Measurements from ENCODE around the gene ENTREP3. TPM values are rescaled to one million over a fixed set of nuclear protein-coding genes. Genes with fewer than 3 reads are reported as not detected.
A peak's percentile ranks its signal among the peaks of the same experiment; 100 is the strongest.

Gene ENTREP3
- polyA plus RNA-seq, 1 donor (not counting 4 experiments of a cell fraction or from before 2014, with no cell fraction given): 8.8 TPM

DNA sequence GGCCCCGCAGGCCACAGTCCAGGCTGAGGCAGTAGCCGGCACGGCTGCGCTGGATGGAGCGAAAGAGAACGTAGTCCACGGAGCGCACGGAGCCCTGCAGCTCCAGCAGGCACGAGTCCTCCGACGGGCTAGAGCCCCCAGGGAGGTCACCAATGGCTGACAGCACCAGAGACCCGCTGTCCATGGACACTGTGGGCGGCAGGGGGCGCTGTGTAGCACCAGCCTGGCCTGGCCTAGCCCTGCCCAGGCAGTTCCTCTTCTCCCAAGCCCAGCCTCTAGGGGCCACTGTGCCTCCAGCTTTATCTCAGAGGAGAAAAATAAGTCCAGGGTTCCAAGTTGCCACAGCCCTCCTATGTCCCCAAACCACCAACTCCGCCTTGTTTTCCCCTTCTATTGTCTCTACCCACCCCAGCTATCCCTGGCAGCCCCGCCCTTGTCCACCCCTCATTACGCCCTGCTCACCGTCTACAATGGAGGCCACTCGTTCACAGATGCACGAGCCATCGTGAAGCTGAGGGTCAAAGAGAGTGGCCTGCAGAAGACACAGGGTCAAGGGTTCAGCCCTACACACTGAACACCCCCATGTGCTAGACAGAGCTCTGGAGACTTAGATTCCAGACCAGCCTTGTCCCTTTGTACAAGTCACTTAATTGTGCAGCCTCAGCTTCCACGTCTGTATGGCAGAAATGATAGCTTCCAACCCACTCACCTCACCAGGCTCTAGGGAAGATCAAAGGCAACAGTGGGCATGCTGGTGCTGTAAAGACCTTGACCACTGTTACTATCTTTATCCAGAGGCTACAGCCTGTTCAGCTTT, 4.4 kb downstream of the ENTREP3 start:
- Histone ChIP-seq H3K4me3 (ENCODE audit: control insufficient read depth in 2 of 3, extremely low read depth in 1 of 3, insufficient read depth in 2 of 3, low read depth in 1 of 3, low read length in 3 of 3) (no peak overlapping the region), H3K9me3 (ENCODE audit: control insufficient read depth, low read depth, low read length) (no peaks in the 10 kb centered on the region), H3K9me1 (ENCODE audit: control insufficient read depth, extremely low read depth, insufficient read depth, low read length) (no peaks in the 10 kb centered on the region), H3K4me2 (ENCODE audit: control insufficient read depth, extremely low read depth, insufficient read depth, low read depth, low read length) (no peak overlapping the region), H3K79me2 (ENCODE audit: control insufficient read depth, insufficient read depth, low read length) (peaks cover 13% of the 10 kb centered on the region), H3K4me1 (ENCODE audit: control insufficient read depth, extremely low read depth, insufficient read depth, low read length) (peaks cover 13% of the 10 kb centered on the region), H3K27me3 (ENCODE audit: control insufficient read depth, extremely low read depth, insufficient read depth, low read length) (no peaks in the 10 kb centered on the region), H3K9ac (ENCODE audit: control insufficient read depth, extremely low read depth, insufficient read depth, low read length) (no peak overlapping the region), H4K20me1 (ENCODE audit: control insufficient read depth, extremely low read depth, insufficient read depth, low read length) (no peaks in the 10 kb centered on the region), H3K27ac (ENCODE audit: control insufficient read depth, insufficient read depth, low read length) (no peak overlapping the region), H3K36me3 (ENCODE audit: control insufficient read depth in 2 of 2, extremely low read depth in 1 of 2, insufficient read depth in 2 of 2, low read length in 2 of 2) (peaks cover 11 to 19% of the 10 kb centered on the region in 2 experiments), H2AFZ (ENCODE audit: control insufficient read depth, low read length) (no peak overlapping the region)
- FAIRE-seq: peak; percentile 34
- DNase-seq (ENCODE audit: low read depth, low spot score): peak; percentile 64
- TF ChIP-seq, protein P1, sequence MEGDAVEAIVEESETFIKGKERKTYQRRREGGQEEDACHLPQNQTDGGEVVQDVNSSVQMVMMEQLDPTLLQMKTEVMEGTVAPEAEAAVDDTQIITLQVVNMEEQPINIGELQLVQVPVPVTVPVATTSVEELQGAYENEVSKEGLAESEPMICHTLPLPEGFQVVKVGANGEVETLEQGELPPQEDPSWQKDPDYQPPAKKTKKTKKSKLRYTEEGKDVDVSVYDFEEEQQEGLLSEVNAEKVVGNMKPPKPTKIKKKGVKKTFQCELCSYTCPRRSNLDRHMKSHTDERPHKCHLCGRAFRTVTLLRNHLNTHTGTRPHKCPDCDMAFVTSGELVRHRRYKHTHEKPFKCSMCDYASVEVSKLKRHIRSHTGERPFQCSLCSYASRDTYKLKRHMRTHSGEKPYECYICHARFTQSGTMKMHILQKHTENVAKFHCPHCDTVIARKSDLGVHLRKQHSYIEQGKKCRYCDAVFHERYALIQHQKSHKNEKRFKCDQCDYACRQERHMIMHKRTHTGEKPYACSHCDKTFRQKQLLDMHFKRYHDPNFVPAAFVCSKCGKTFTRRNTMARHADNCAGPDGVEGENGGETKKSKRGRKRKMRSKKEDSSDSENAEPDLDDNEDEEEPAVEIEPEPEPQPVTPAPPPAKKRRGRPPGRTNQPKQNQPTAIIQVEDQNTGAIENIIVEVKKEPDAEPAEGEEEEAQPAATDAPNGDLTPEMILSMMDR (optimal IDR thresholded peaks at IDR 0.05 in 1 of 3, IDR thresholded peaks at IDR 0.05 in 1 of 3, conservative IDR thresholded peaks at IDR 0.05 in 1 of 3; ENCODE audit: extremely low read depth in 1 of 3, insufficient read depth in 2 of 3, low read length in 3 of 3): peak; percentile 99 to 100 (median 100)
- no peak for TF ChIP-seq EZH2 (IDR thresholded peaks at IDR 0.05; ENCODE audit: low read length)
- dilution Hi-C loops (cut with MboI; ENCODE audit: extremely low pct_ligation_motif_present, low sequenced_read_pairs): no loop called here

DNA sequence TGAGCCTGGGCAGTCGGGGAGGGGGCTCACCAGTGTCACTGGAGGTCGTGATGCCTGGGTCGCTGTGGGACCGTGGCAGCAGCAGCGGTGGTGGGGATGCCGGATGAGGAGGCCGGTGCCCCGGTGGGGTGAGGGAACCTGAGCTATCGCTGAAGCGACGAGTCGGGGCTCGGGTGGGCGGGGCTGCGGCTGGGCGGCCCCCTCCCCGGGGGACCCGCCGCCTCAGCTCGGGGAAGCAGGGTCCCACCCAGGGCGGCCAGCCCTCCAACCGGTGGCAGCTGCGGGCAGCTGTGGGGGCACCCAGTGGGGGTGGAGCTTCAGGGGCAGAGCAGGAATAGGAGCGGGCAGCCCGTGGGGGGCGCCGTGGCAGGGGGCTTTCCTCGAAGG, 5.0 kb downstream of the ENTREP3 start:
- dilution Hi-C loops (cut with MboI; ENCODE audit: extremely low pct_ligation_motif_present, low sequenced_read_pairs): no loop called here
- H3K27ac ChIP-seq (ENCODE audit: control insufficient read depth, insufficient read depth, low read length): no peak overlapping the region
- FAIRE-seq: no peak

More for the DNA sequence above, 5.0 kb downstream of the ENTREP3 start:
- no peaks in the 10 kb centered on the region for H3K9me3 ChIP-seq (ENCODE audit: control insufficient read depth, low read depth, low read length)
- no peak overlapping the region for H3K9ac ChIP-seq (ENCODE audit: control insufficient read depth, extremely low read depth, insufficient read depth, low read length)
- H3K4me3 ChIP-seq (ENCODE audit: control insufficient read depth in 2 of 3, extremely low read depth in 1 of 3, insufficient read depth in 2 of 3, low read depth in 1 of 3, low read length in 3 of 3): no peak overlapping the region
- H3K36me3 ChIP-seq (ENCODE audit: control insufficient read depth in 2 of 2, extremely low read depth in 1 of 2, insufficient read depth in 2 of 2, low read length in 2 of 2): peaks cover 11 to 19% of the 10 kb centered on the region in 2 experiments
- TF ChIP-seq, protein P1 (optimal IDR thresholded peaks at IDR 0.05 in 1 of 3, IDR thresholded peaks at IDR 0.05 in 1 of 3, conservative IDR thresholded peaks at IDR 0.05 in 1 of 3; ENCODE audit: extremely low read depth in 1 of 3, insufficient read depth in 2 of 3, low read length in 3 of 3): no peak
- TF ChIP-seq EZH2 (IDR thresholded peaks at IDR 0.05; ENCODE audit: low read length): no peak
- peaks cover 12% of the 10 kb centered on the region for H3K4me1 ChIP-seq (ENCODE audit: control insufficient read depth, extremely low read depth, insufficient read depth, low read length)
- H3K4me2 ChIP-seq (ENCODE audit: control insufficient read depth, extremely low read depth, insufficient read depth, low read depth, low read length): no peak overlapping the region
- peaks cover 13% of the 10 kb centered on the region for H3K79me2 ChIP-seq (ENCODE audit: control insufficient read depth, insufficient read depth, low read length)
- no peaks in the 10 kb centered on the region for H3K9me1 ChIP-seq (ENCODE audit: control insufficient read depth, extremely low read depth, insufficient read depth, low read length)
- H4K20me1 ChIP-seq (ENCODE audit: control insufficient read depth, extremely low read depth, insufficient read depth, low read length): no peaks in the 10 kb centered on the region
- H3K27me3 ChIP-seq (ENCODE audit: control insufficient read depth, extremely low read depth, insufficient read depth, low read length): no peaks in the 10 kb centered on the region
- H2AFZ ChIP-seq (ENCODE audit: control insufficient read depth, low read length): no peak overlapping the region
- no peak for DNase-seq (ENCODE audit: low read depth, low spot score)
